NCI-H82 (cell line): ENCODE measurements around the gene HILPDA.
A peak's percentile ranks its signal among the peaks of the same experiment; 100 is the strongest.
"Not testable (repeated sequence)": the region's sequence is repeated elsewhere in the genome, so short reads cannot be mapped to it uniquely, and the experiment has no call there.

ENCODE experiments used
- DNase-seq: peaks from one replicate; lab custom pipeline; 2025; lab: John Stamatoyannopoulos, UW

HILPDA gene

DNA sequence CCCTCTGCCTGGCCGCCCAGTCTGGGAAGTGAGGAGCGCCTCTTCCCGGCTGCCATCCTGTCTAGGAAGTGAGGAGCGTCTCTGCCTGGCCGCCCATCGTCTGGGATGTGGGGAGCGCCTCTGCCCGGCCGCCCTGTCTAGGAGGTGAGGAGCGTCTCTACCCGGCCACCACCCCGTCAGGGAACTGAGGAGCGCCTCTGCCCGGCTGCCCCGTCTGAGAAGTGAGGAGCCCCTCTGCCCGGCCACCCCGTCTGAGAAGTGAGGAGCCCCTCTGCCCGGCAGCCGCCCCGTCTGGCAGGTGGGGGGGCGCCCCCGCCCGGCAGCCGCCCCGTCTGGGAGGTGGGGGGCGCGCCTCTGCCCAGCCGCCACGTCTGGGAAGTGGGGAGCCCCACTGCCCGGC is 7.7 kb downstream of the HILPDA start:
- not testable (repeated sequence) for DNase-seq

DNA sequence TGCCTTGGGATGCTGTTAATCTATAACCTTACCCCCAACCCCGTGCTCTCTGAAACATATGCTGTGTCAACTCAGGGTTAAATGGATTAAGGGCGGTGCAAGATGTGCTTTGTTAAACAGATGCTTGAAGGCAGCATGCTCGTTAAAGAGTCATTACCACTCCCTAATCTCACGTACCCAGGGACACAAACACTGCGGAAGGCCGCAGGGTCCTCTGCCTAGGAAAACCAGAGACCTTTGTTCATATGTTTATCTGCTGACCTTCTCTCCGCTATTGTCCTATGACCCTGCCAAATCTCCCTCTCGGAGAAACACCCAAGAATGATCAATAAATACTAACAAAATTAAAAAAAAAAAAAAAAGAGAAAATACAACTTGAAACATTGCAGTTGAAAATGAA is 8.3 kb downstream of the HILPDA start:
- peak; percentile 87 for DNase-seq

DNA sequence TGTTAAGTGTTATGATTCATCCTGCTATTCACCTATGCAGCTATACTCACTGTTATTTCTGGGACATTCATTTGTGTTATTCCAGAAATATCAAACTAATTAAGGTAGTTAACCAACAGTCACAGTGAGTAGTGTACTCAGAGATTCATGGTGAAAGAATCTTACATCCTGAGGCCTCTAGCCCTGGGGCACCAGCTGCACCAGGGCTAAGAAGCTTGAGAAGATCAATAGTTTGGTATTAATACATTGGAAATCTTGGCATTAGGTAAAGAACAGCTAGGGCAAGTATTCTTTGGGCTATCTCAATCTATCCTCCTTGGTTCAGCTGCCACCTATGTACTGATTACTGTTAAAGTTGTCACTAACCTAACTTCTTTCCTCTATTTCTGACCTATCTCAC is 11.2 kb downstream of the HILPDA start:
- DNase-seq: not testable (repeated sequence)

DNA sequence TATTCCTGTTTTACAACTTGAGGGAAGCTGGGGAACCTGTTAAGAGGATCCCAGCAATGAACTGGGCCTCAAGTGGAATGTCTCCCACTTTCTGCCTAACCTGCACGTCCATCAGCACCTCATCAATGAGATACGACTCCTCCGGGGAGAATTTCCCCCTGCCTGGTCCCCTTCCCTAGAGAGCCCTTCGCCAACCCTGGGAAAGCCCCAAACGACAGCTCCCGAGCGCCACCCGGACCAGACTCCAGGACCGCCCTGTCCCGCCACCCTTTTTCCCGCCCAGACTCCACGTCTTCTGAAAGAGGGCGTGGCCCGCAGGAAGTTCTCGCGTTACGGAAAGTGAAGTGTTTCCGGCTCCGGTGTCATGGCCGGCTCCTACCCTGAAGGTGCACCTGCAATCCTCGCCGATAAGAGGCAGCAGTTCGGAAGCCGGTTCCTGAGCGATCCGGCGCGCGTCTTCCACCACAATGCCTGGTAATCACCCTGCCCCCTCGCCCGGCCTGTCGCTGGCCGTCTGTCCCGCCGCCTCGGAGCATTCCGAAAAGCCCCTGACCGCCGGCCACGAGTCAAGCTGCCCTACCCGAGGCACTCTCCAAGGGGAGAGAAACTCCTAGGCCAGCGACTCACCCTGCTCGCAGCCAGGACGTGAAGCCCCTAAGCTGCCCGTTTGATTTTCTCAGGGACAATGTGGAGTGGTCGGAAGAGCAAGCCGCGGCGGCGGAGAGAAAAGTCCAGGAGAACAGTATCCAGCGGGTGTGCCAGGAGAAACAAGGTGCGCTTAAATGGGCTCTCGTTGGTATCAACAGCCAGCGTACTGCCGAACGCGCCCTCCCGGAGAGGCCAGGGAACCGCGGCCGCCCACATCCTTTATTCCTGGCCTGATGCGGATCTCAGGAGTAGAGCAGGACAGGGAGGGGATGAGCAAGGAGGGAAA is 21.0 kb downstream of the HILPDA start, which contains the start of gene METTL2B:
METTL2B (plus strand) TSS at position 347 of the 934 bp plus-strand sequence; CDS start at position 365, 18 bp downstream.
- peak; percentile 98 for DNase-seq

GRCh38 chr7:128477336-128477690 is 21.6 kb downstream of the HILPDA start:
- not testable (repeated sequence) for DNase-seq

- not testable (repeated sequence) for DNase-seq
These were observed 23.4 kb downstream of the HILPDA start for GRCh38 chr7:128479082-128479481.

DNA sequence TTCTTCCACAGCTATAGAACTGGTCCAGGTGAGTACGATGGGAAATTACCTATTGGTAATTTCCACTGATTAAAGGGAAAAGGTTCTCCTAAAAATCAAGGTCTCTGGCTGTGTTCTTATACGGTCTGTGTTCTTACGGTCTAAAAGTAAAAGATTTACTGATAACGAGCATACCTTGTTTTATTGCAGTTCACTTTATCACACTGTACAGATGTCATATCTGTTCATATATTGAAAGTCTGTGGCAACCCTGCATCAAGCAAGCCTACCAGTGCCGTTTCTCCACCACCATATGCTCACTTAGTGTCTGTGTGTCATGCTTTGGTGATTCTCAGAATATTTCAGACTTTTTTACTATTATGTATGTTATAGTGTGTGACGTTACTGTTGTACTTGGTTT is 32.5 kb downstream of the HILPDA start:
- DNase-seq: not testable (repeated sequence)

DNA sequence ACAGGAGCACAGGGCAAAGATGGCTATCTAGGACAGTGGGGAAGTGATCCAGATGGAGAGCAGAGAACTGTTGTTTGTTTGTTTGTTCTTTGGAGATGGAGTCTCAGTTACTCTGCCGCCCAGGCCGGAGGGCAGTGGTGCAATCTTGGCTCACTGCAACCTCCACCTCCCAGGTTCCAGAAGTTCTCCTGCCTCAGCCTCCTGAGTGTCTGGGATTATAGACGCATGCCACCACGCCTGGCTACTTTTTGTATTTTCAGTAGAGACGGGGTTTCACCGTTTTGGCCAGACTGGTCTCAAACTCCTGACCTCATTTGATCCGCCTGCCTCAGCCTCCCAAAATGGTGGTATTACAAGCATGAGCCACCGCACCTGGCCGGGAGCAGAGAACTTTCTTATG is 41.7 kb downstream of the HILPDA start:
- DNase-seq: no peak

DNA sequence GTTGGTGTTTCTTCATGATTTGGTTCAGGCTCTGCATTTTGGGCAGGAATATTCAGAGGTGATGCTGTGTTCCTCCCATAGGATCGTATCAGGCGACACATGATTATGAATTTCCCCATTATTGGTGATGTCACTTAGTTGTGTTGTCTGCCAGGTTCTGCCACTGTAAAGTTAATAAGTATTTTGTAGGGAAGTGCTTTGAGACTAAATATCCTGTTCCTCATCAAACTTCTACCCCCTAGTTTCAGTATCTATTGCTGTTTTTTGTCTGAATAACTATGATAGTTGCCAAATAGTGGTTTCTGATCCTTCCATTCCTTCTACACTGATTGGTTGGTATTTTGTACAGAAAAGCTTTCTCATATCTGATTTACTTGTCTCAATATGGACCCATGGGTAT is 49.7 kb downstream of the HILPDA start:
- DNase-seq: not testable (repeated sequence)

GRCh38 chr7:128506819-128507218 is 51.1 kb downstream of the HILPDA start:
- not testable (repeated sequence) for DNase-seq

DNA sequence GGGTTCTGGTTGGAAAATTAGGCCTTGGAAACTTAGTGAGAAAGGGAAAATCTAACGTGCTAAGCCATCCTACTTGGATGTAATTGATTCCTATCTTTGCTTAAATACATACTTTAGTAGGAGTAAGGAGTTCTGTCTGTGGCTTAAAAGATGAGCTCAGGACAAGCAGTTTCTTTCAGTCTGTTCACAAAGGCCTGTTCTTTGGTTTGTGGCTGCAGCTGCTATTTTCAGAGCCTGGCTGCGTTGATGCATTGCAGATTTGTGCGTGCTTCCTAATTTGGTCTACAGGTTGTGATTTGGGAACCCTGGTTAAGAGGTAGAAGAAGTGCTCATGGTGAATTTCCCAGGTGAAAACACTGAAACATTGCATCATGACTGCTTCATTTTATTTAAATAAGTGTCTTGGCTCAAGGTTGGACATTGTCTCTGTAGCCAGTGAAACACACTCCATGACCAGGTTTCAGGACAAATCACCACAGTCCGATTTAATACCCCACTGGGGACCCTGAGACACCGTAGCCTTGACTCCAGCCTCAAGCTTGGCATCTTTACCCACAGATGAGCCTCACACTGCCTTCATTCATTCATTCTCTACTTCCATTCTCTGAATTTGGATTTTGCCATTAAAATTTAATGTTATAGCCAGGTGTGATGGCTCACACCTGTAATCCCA is 51.8 kb downstream of the HILPDA start:
- not testable (repeated sequence) for DNase-seq
